Renal cortex interstitium (tissue), 11 donors: ENCODE results near the gene BSPH1. TPM values are rescaled to one million over a fixed set of nuclear protein-coding genes. Genes with fewer than 3 reads are reported as not detected.
"Not testable (repeated sequence)": the region's sequence is repeated elsewhere in the genome, so short reads cannot be mapped to it uniquely, and the experiment has no call there.

Experiments used
- DNase-seq, 11 donors: peaks; one replicate each; pipeline ENCODE4 v3.0.0-alpha.2; 2013; ENCODE audit warnings: low read depth in 9 of 11, low spot score in 4 of 11; ENCODE audit errors: extremely low read depth in 1 of 11
- polyA plus RNA-seq, 3 donors: library from polyadenylated mRNA; unstranded; fragments of 120-200 nt; gene quantifications; one replicate each; pipeline ENCODE4 v1.2.1, GENCODE V29; 2013; ENCODE audit not compliant: insufficient read length in 3 of 3

Gene BSPH1
- polyA plus RNA-seq, 3 donors = not detected

DNA sequence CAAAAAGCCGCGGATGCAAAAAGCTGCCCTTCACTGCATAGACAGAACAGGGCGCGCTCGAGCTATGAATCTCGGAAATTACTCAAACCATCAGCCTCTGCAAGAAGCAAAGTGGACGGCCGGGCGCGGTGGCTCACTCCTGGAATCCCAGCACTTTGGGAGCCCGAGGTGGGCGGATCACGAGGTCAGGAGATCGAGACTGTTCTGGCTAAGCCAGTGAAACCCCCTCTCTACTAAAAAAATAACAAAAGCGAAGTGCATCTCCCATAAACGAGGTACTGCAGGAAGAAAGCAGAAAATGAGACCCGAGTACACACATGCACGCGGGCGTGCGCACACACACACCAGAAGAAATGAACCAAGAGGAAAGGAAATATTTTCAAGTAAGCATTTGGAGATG is 39.8 kb downstream of the BSPH1 start:
- not testable (repeated sequence) for DNase-seq

DNA sequence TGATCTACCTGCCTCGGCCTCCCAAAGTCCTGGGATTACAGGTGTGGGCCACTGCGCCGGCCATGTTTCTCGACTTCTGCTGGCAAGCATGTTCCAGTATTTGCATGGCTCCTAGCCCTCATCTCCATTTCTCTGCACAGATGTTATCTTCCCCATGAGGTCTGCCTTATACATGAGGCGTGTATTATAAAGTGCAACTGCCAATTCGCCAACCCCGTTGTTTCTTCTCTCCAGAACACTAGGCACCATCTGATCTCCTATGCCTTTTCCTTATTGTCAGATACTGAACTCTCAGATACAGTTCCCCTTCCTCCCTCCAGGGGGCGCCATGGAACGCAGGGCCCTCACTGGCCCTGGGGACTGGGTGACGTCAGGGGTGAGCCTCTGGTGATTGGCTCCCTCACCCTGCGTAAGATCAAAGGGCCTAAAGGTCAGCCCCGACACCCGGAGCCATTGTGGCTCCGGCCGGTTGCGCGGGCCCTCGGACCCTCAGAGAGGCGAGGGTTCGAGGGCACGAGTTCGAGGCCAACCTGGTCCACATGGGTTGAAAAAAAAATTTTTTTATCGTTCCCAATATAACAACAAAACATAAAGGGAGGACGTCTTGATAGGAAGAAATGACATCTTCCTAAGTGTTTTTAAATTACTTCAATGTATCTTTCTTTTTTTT is 42.0 kb downstream of the BSPH1 start:
- not testable (repeated sequence) for DNase-seq

DNA sequence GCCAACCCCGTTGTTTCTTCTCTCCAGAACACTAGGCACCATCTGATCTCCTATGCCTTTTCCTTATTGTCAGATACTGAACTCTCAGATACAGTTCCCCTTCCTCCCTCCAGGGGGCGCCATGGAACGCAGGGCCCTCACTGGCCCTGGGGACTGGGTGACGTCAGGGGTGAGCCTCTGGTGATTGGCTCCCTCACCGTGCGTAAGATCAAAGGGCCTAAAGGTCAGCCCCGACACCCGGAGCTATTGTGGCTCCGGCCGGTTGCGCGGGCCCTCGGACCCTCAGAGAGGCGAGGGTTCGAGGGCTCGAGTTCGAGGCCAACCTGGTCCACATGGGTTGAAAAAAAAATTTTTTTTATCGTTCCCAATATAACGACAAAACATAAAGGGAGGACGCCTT is 63.4 kb downstream of the BSPH1 start:
- DNase-seq = not testable (repeated sequence)

DNA sequence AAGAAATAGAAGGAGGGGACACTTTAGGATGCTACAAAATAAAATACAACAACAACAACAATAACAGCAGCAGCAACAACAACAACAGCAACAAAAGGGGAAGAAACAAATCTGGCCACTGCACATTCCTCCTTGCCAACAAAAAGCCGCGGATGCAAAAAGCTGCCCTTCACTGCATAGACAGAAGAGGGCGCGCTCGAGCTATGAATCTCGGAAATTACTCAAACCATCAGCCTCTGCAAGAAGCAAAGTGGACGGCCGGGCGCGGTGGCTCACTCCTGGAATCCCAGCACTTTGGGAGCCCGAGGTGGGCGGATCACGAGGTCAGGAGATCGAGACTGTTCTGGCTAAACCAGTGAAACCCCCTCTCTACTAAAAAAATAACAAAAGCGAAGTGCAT is 71.9 kb downstream of the BSPH1 start:
- not testable (repeated sequence) for DNase-seq

Other genes starting within 250 kb of the BSPH1 start
- gene NOP53, start 246.6 kb downstream of the BSPH1 start, polyA plus RNA-seq = 100 to 1,000 TPM; 362 to 422 (median 411) TPM
- gene SELENOW, start 213.5 kb downstream of the BSPH1 start, polyA plus RNA-seq = 100 to 1,000 TPM; 101 to 136 (median 133) TPM
- gene TPRX1, start 187.6 kb downstream of the BSPH1 start, polyA plus RNA-seq = not detected
- under 1 TPM in 1 of 3 donors, not detected in 2; 0.04 TPM for gene CRX, start 170.2 kb downstream of the BSPH1 start, polyA plus RNA-seq
- not detected for gene TPRX2, start 132.9 kb downstream of the BSPH1 start, polyA plus RNA-seq
- gene SULT2A1, start 105.9 kb downstream of the BSPH1 start, polyA plus RNA-seq = under 1 TPM; 0.04 to 0.20 (median 0.12) TPM
- gene ELSPBP1, start 2.5 kb upstream of the BSPH1 start, polyA plus RNA-seq = not detected
- gene CABP5, start 51.9 kb upstream of the BSPH1 start, polyA plus RNA-seq = not detected
- gene PLA2G4C, start 118.6 kb upstream of the BSPH1 start, polyA plus RNA-seq = 10 to 100 TPM in 2 of 3 donors, 1 to 10 TPM in 1; 6.0 to 11.1 (median 10.6) TPM
- gene LIG1, start 178.2 kb upstream of the BSPH1 start, polyA plus RNA-seq = 10 to 100 TPM; 61.8 to 78.8 (median 66.1) TPM
- 10 to 100 TPM in 2 of 3 donors, 1 to 10 TPM in 1; 8.5 to 14.4 (median 10.0) TPM for gene ZSWIM9, start 178.5 kb upstream of the BSPH1 start, polyA plus RNA-seq